ENCODE data around the gene ARHGEF28. TPM values are rescaled to one million over a fixed set of nuclear protein-coding genes. Genes with fewer than 3 reads are reported as not detected.

ARHGEF28 gene
- total RNA-seq, 1 experiment from 2014 or later: 0.57 TPM

DNA sequence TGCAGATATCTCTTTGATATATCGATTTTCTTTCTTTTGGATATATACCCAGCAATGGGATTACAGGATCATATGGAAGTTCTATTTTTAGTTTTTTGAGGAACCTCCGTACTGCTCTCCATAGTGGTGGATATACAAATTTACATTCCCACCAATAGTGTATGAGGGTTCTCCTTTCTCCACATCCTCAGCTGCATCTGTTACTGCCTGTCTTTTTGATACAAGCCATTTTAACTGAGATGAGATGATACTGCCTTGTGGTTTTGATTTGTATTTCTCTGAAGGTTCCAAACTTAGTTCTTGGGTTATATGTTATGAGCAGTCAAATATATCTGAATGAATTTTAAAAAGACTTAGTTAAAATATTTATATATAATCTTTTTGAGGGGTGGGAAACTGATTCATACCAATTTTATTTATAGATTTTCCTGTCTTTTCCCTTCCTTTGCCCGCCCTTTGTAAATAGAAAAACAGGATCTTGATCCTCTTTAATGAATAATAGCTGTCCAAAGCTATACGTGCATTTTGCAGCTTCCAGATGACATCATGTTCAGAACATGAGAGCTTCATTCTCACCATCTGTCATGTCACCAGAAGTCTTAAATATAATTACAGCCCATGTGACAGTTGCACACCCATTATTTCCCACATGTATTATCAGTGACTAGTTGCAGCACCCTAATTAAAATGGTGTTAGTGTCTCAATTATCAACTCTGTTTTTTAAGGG, 6.2 kb upstream of the ARHGEF28 start:
- no peaks in the 10 kb centered on the region for H3K23me2 ChIP-seq (ENCODE audit: insufficient read length, low read depth, low read length, poor library complexity, severe bottlenecking)
- Mint-ChIP-seq H3K9me3 (no peaks in the 10 kb centered on the region), H3K27ac (no peak overlapping the region), H3K4me1 (peaks cover 10 to 16% of the 10 kb centered on the region in 2 experiments), H3K4me3 (no peak overlapping the region), H3K27me3 (ENCODE audit: low read depth) (peaks cover 5% of the 10 kb centered on the region), H3K36me3 (ENCODE audit: insufficient read depth in 1 of 3, low read depth in 3 of 3) (no peaks in the 10 kb centered on the region)
- no peak overlapping the region for H3K27ac ChIP-seq (ENCODE audit: insufficient read length, low read depth, low read length)
- WGBS (ENCODE audit: extremely low coverage, insufficient read length, low lambda C conversion rate): no CpG with 5 or more reads among the region's 4 CpGs
- H3K18ac ChIP-seq (ENCODE audit: insufficient read length, low read depth, low read length): no peak overlapping the region
- no peak overlapping the region for H3K4me2 ChIP-seq (ENCODE audit: insufficient read depth, insufficient read length, low read length)
- DNase-seq: no peak
- TF ChIP-seq, protein P1, sequence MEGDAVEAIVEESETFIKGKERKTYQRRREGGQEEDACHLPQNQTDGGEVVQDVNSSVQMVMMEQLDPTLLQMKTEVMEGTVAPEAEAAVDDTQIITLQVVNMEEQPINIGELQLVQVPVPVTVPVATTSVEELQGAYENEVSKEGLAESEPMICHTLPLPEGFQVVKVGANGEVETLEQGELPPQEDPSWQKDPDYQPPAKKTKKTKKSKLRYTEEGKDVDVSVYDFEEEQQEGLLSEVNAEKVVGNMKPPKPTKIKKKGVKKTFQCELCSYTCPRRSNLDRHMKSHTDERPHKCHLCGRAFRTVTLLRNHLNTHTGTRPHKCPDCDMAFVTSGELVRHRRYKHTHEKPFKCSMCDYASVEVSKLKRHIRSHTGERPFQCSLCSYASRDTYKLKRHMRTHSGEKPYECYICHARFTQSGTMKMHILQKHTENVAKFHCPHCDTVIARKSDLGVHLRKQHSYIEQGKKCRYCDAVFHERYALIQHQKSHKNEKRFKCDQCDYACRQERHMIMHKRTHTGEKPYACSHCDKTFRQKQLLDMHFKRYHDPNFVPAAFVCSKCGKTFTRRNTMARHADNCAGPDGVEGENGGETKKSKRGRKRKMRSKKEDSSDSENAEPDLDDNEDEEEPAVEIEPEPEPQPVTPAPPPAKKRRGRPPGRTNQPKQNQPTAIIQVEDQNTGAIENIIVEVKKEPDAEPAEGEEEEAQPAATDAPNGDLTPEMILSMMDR (conservative IDR thresholded peaks at IDR 0.05): no peak
- no peak overlapping the region for H3T11ph ChIP-seq (ENCODE audit: low read length)
- no peak overlapping the region for H3K23ac ChIP-seq (ENCODE audit: insufficient read length, low read depth, low read length)
- no peak overlapping the region for H3K56ac ChIP-seq (ENCODE audit: insufficient read length, low read depth, low read length)
- no peak overlapping the region for H4K8ac ChIP-seq (replicated peaks; ENCODE audit: insufficient read length, low read depth, low read length)
- no peak overlapping the region for H2BK15ac ChIP-seq (ENCODE audit: low read depth, low read length)
- no peaks in the 10 kb centered on the region for H3K27me3 ChIP-seq (ENCODE audit: insufficient read depth, low read length)
- H2BK12ac ChIP-seq (ENCODE audit: insufficient read length, low read depth, low read length): no peak overlapping the region
- 0 out of 2 replicates have a peak, but pooled peaks cover 2% of the 10 kb centered on the region for H3K4me1 ChIP-seq (ENCODE audit: insufficient read depth, low read length)
- no peak overlapping the region for H2AFZ ChIP-seq (ENCODE audit: low read length)
- H4K91ac ChIP-seq (ENCODE audit: insufficient read length, low read depth, low read length): no peak overlapping the region
- no peak overlapping the region for H2BK5ac ChIP-seq (ENCODE audit: insufficient read length, low read length)
- no peaks in the 10 kb centered on the region for H3K9me3 ChIP-seq (ENCODE audit: control insufficient read depth, low read depth, low read length)
- no peak overlapping the region for H3K9ac ChIP-seq (ENCODE audit: extremely low read depth, insufficient read length, low read length)
- H4K5ac ChIP-seq (ENCODE audit: insufficient read length, low read depth, low read length): no peak overlapping the region
- no peaks in the 10 kb centered on the region for H4K20me1 ChIP-seq (ENCODE audit: control insufficient read depth, insufficient read depth, insufficient read length)
- H2AK5ac ChIP-seq (ENCODE audit: insufficient read length, low read length): no peak overlapping the region
- H3K14ac ChIP-seq (ENCODE audit: insufficient read depth, low read length): no peak overlapping the region
- H2BK20ac ChIP-seq (ENCODE audit: low read depth, low read length, poor library complexity, severe bottlenecking): no peak overlapping the region
- no peak overlapping the region for H2BK120ac ChIP-seq (ENCODE audit: low read depth, low read length, poor library complexity, severe bottlenecking)
- no peak overlapping the region for H3K4ac ChIP-seq (ENCODE audit: low read depth, low read length)
- no peaks in the 10 kb centered on the region for H3K79me2 ChIP-seq (ENCODE audit: insufficient read depth, low read length)
- no peaks in the 10 kb centered on the region for H3K79me1 ChIP-seq (ENCODE audit: insufficient read depth, low read depth, low read length, poor library complexity, severe bottlenecking)
